Spleen (tissue), 11 donors: ENCODE data around the gene L2HGDH. TPM values are rescaled to one million over a fixed set of nuclear protein-coding genes. Genes with fewer than 3 reads are reported as not detected.
A peak's percentile ranks its signal among the peaks of the same experiment; 100 is the strongest.

Source experiments
- DNase-seq: peaks from one replicate; pipeline ENCODE4 v3.0.0-alpha.2; 2020
- H3K27ac ChIP-seq, 8 donors: fragments of 200-600 bp; sonication (generic) in 7 of 8; 1 replicate in 4 of 8; 2 replicates in 4 of 8; pipeline versions ENCODE4 v1.5.0 to v1.8.0; 2016 to 2021; ENCODE audit warnings: inconsistent platforms in 4 of 8, mild to moderate bottlenecking in 4 of 8, moderate library complexity in 1 of 8
- H3K27me3 ChIP-seq, 7 donors: fragments of 200-600 bp; sonication (generic) in 6 of 7; replicated peaks in 1 of 7; 1 replicate in 4 of 7; 2 replicates in 3 of 7; pipeline versions ENCODE4 v1.5.0 to v1.8.0; 2016 to 2021; ENCODE audit warnings: inconsistent platforms in 3 of 7, mild to moderate bottlenecking in 1 of 7
- H3K36me3 ChIP-seq, 6 donors: fragments of 200-600 bp; sonication (generic) in 5 of 6; 1 replicate in 4 of 6; 2 replicates in 2 of 6; pipeline versions ENCODE4 v1.5.0 to v1.8.0; 2016 to 2021; ENCODE audit warnings: inconsistent platforms in 2 of 6
- H3K4me1 ChIP-seq, 6 donors: fragments of 200-600 bp; sonication (generic) in 5 of 6; 1 replicate in 3 of 6; 2 replicates in 3 of 6; pipeline versions ENCODE4 v1.5.0 to v1.8.0; 2016 to 2021; ENCODE audit warnings: inconsistent platforms in 3 of 6
- H3K4me3 ChIP-seq, 8 donors: fragments of 200-600 bp; sonication (generic) in 7 of 8; 1 replicate in 4 of 8; 2 replicates in 4 of 8; pipeline versions ENCODE4 v1.5.0 to v1.8.0; 2016 to 2021; ENCODE audit warnings: inconsistent platforms in 4 of 8, mild to moderate bottlenecking in 4 of 8, moderate library complexity in 2 of 8
- H3K9me3 ChIP-seq, 8 donors: fragments of 200-600 bp; sonication (generic) in 7 of 8; 1 replicate in 4 of 8; 2 replicates in 4 of 8; pipeline versions ENCODE4 v1.5.0 to v1.8.0; 2016 to 2021; ENCODE audit warnings: inconsistent platforms in 4 of 8
- CTCF ChIP-seq, 11 experiments: fragments of 200-600 bp in 7 of 11; fragments of 450-650 bp in 4 of 11; sonication (generic) in 4 of 11; IDR thresholded peaks in 8 of 11; conservative IDR thresholded peaks in 3 of 11; 1 replicate in 7 of 11; 2 replicates in 4 of 11; pipeline versions ENCODE4 v1.4.0 to v1.8.0; 2016 to 2021; ENCODE audit warnings: antibody characterized with exemption in 11 of 11, inconsistent platforms in 4 of 11, mild to moderate bottlenecking in 1 of 11
- POLR2A ChIP-seq, 3 donors: fragments of 450-650 bp; IDR thresholded peaks; one replicate each; pipeline ENCODE4 v1.5.1; 2017; ENCODE audit warnings: antibody characterized with exemption in 3 of 3, mild to moderate bottlenecking in 1 of 3
- POLR2AphosphoS5 ChIP-seq, 3 donors: sonication (generic); formaldehyde crosslinking; IDR thresholded peaks; one replicate each; pipeline ENCODE4 v1.5.1; 2017; ENCODE audit warnings: antibody characterized with exemption in 3 of 3
- WGBS, 5 donors: extraction: QIAGEN DNeasy Blood & Tissue Kit in 3 of 5; methylation state at CpG; one replicate each; pipeline versions ENCODE4 v1.1.5 to v1.1.7; 2013 to 2018; 5-methylcytosine and 5-hydroxymethylcytosine counted together
- intact Hi-C: fragments of 100-400 bp; cut with DNase I; formaldehyde crosslinking; loops from one replicate; pipeline ENCODE4 v1.15.0; 2023; ENCODE audit warnings: low total_unique reads
- polyA plus RNA-seq, 3 donors: library from polyadenylated mRNA; stranded (reverse); fragments of 200-250 nt; gene quantifications; one replicate each; pipeline ENCODE4 v1.2.1, GENCODE V29; 2013
- total RNA-seq, 7 donors: library from RNA; depleted of rRNA in 3 of 7; stranded (reverse); fragments of >200 nt in 3 of 7; fragmentation: NEBNext Ultra II Directional in 4 of 7; extraction: Animal tissue kit (Norgen Biotek cat#: 25700) in 4 of 7; gene quantifications; one replicate each; pipeline versions ENCODE4 v1.1.0 to v1.2.1, GENCODE V29; 2016 to 2021
- donor health status: healthy with polysubstance abuse.
- donor health status: DM: no; HTN: no; CAD: no; lungs with moderate emphysema.
- donor health status: DM: no; HTN: no; CAD: no.
- donor health status: Bipolar disorder and iron deficiency.
- donor health status: healthy.
- donor health status: DM: no; HTN: no; CAD: no.
- donor health status: DM: yes; HTN: yes; CAD: no.

L2HGDH gene
- total and polyA plus RNA-seq, 10 donors = 0.72 to 4.9 (median 3.3) TPM

- DNase-seq = no peak
- TF ChIP-seq POLR2AphosphoS5 (IDR thresholded peaks at IDR 0.05) = no peak
- TF ChIP-seq POLR2A (IDR thresholded peaks at IDR 0.05) = no peak
- no peak for TF ChIP-seq CTCF (IDR thresholded peaks at IDR 0.05 in 8 of 11, conservative IDR thresholded peaks at IDR 0.05 in 3 of 11)
- peaks cover 0 to 42% (median 12%) of the 10 kb centered on the region in 6 donors for H3K36me3 ChIP-seq
- H3K9me3 ChIP-seq = no peaks in the 10 kb centered on the region
- H3K27ac ChIP-seq = peak overlapping the region in 2 of 8 donors; percentile 13 to 15
- H3K4me1 ChIP-seq = peaks cover 13 to 53% (median 33%) of the 10 kb centered on the region in 6 donors
- intact Hi-C loops = loop anchor here (10.0 kb wide), 1 partner anchor 56 kb away; the partner anchor contains the start of gene CDKL1
- no peak overlapping the region for H3K4me3 ChIP-seq
- H3K27me3 ChIP-seq = no peaks in the 10 kb centered on the region
- 65 to 80% (median 72%) methylated on average over 3 of the region's 3 CpGs for WGBS, 5 donors
These were observed 27.3 kb upstream of the L2HGDH start for GRCh38 chr14:50339178-50339804.

GRCh38 chr14:50338587-50338986, 26.6 kb upstream of the L2HGDH start:
- H3K4me1 ChIP-seq = peaks cover 13 to 47% (median 31%) of the 10 kb centered on the region in 6 donors
- intact Hi-C loops = loop anchor here (10.0 kb wide), 1 partner anchor 56 kb away; the partner anchor contains the start of gene CDKL1
- TF ChIP-seq POLR2A (IDR thresholded peaks at IDR 0.05) (no peak), POLR2AphosphoS5 (IDR thresholded peaks at IDR 0.05) (no peak), CTCF (IDR thresholded peaks at IDR 0.05 in 8 of 11, conservative IDR thresholded peaks at IDR 0.05 in 3 of 11) (no peak)

GRCh38 chr14:50335989-50336824, 24.2 kb upstream of the L2HGDH start:
- TF ChIP-seq POLR2AphosphoS5 (IDR thresholded peaks at IDR 0.05) (peak; percentile 20 to 73 (median 73)), CTCF (IDR thresholded peaks at IDR 0.05 in 8 of 11, conservative IDR thresholded peaks at IDR 0.05 in 3 of 11) (no peak)
- DNase-seq = peak; percentile 78

More at GRCh38 chr14:50338587-50338986, 26.6 kb upstream of the L2HGDH start:
- no peak for DNase-seq
- 95 to 100% (median 100%) methylated on average over 2 of the region's 2 CpGs for WGBS, 5 donors
- H3K4me3 ChIP-seq = no peak overlapping the region
- H3K9me3 ChIP-seq = no peaks in the 10 kb centered on the region
- no peaks in the 10 kb centered on the region for H3K27me3 ChIP-seq
- H3K27ac ChIP-seq = peak overlapping the region in 2 of 8 donors; percentile 13 to 15
- peaks cover 0 to 45% (median 14%) of the 10 kb centered on the region in 6 donors for H3K36me3 ChIP-seq

More at GRCh38 chr14:50335989-50336824, 24.2 kb upstream of the L2HGDH start:
- Histone ChIP-seq H3K27ac (peak overlapping the region; percentile 37 to 88 (median 80)), H3K27me3 (no peaks in the 10 kb centered on the region), H3K4me3 (no peak overlapping the region), H3K9me3 (no peaks in the 10 kb centered on the region), H3K36me3 (peaks cover 0 to 68% (median 15%) of the 10 kb centered on the region in 6 donors), H3K4me1 (peaks cover 13 to 31% (median 19%) of the 10 kb centered on the region in 6 donors)
- intact Hi-C loops = loop anchor here (10.0 kb wide), 1 partner anchor 59 kb away; the partner anchor contains the start of gene CDKL1
- 7 to 27% (median 12%) methylated on average over 7 of the region's 7 CpGs for WGBS, 5 donors
